ENCODE results near the gene KBTBD8.

The KBTBD8 gene

DNA sequence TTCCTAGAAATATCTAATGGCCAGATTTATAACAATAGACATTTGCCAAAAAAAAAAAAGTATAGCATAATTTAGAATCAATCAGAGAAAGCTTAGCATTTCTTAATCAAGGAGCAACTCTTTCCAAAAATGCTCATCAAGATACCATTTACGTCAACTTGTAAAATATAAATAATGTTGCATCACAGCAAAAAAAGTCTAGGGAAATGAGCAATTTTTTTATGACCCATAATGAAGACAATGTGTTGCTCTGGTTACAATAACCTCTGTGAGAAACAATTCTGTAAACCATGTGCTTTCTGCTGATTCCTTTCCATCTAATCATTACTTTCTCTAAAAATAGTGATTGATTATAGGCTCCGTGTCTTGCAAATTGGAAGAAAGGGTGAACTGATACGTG is 36.3 kb downstream of the KBTBD8 start:
- DNase-seq (ENCODE audit: low read depth in 3 of 3) = no peak

DNA sequence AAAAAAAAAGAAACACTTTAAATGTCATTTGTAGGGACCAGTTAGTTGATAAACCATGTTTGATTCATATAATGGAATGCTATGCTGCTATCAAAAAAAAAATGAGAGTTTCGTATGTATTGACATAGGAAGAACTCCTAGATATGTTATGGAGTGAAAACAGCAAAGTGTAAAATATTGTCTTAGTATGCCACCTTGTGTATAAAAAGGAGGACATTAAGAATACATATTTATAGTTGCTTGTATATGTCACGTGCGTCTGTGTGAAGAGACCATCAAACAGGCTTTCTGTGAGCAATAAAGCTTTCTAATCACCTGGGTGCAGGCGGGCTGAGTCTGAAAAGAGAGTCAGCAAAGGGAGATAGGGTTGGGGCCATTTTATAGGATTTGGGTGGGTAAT is 39.5 kb downstream of the KBTBD8 start:
- DNase-seq (ENCODE audit: low read depth in 3 of 3) = no peak

- DNase-seq (ENCODE audit: low read depth in 3 of 3) = no peak
These were observed 46.2 kb downstream of the KBTBD8 start for GRCh38 chr3:67044295-67044694.

DNA sequence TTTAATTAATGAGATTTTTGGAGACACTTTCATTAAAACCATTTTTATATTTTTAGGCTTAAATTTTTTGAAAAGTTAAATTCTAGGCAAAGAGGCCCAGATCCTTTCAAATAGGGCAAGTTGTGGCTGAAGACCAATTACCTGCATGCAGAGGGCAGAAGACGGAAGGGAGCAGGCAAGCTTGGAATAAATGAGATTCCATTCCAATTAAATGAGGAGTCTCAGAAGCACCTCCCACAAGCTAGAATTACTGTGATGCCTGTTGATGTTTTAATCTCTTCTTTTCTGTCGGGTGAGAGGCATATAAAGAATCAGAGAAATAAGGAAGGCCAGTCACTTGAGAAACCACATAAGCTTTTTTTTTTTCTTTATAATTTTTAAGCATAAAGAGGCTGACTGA is 46.8 kb downstream of the KBTBD8 start:
- DNase-seq (ENCODE audit: low read depth in 3 of 3) = no peak

GRCh38 chr3:67045711-67046465 is 47.8 kb downstream of the KBTBD8 start:
- no peak for DNase-seq (ENCODE audit: low read depth in 3 of 3)

GRCh38 chr3:67047051-67047450 is 48.9 kb downstream of the KBTBD8 start:
- no peak for DNase-seq (ENCODE audit: low read depth in 3 of 3)

DNA sequence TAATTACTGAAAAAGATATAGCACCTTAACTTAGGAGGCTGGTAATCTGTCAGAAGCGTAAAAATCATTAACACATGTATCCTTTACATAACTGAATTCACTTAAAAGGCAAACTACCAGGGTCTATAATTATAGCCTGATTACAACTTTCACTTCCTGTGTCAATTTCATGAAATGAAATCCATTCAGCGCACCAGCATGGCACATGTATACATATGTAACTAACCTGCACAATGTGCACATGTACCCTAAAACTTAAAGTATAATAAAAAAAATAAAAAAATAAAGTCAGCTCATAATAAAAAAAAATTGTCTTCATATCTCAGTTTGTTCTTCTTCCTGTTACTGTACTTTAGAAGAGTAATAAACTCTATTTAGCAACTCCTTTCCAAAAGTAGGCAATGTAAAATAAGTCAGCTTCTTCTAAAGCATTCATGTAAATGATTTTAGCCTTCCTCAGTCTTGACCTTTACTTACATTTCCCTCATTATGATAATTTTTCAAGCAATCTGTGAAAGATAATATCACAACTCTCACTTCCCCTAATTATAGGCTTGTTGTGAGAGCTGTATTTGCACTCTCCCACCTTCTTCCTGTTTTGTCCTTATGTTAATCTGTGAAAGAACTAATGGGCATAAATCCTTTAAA is 50.1 kb downstream of the KBTBD8 start:
- no peak for DNase-seq (ENCODE audit: low read depth in 3 of 3)

DNA sequence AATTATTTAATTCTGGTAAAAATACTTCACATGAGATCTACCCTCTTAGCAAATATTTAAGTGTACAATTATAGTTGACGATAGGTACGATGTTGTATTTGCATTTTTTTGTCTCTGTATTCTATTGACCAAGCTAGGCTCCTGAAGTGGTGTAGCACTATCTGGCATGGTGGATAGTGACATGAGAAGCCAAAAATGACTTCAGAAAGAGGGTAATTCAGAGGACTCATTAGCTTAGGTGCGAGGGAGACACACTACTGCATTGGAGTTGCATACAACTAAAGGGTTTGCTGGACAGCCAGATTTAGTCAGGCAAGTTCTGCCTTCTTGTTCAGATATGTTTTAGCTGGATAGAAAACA is 50.6 kb downstream of the KBTBD8 start:
- no peak for DNase-seq (ENCODE audit: low read depth in 3 of 3)

- DNase-seq (ENCODE audit: low read depth in 3 of 3) = no peak
These were observed 61.3 kb downstream of the KBTBD8 start for GRCh38 chr3:67059443-67059842.
